HEK293T (cell line): ENCODE data around the gene NUP62.

Experiments
- ARNT ChIP-seq: fragments of 450-650 bp; IDR thresholded peaks from 2 replicates; pipeline ENCODE4 v1.6.1; 2017; ENCODE audit warnings: mild to moderate bottlenecking
- CTBP1 ChIP-seq: fragments of 450-650 bp; IDR thresholded peaks from 2 replicates; pipeline ENCODE4 v1.6.1; 2016; ENCODE audit warnings: borderline replicate concordance
- FOXK2 ChIP-seq: fragments of 450-650 bp; IDR thresholded peaks from 2 replicates; pipeline ENCODE4 v1.6.1; 2016; ENCODE audit warnings: mild to moderate bottlenecking
- FOXM1 ChIP-seq: fragments of 450-650 bp; IDR thresholded peaks from 2 replicates; pipeline ENCODE4 v1.6.1; 2017; ENCODE audit warnings: mild to moderate bottlenecking, borderline replicate concordance
- HDGF ChIP-seq: fragments of 450-650 bp; IDR thresholded peaks from 2 replicates; pipeline ENCODE4 v1.6.1; 2017; ENCODE audit warnings: antibody characterized with exemption, borderline replicate concordance
- SP1 ChIP-seq: fragments of 450-650 bp; IDR thresholded peaks from 2 replicates; pipeline ENCODE4 v1.6.1; 2017
- SUZ12 ChIP-seq: fragments of 450-650 bp; IDR thresholded peaks from 2 replicates; pipeline ENCODE4 v1.6.1; 2016; ENCODE audit warnings: mild to moderate bottlenecking
- TARDBP ChIP-seq: fragments of 450-650 bp; IDR thresholded peaks from 2 replicates; pipeline ENCODE4 v1.6.1; 2016

GRCh38 chr19:49920624-49921363 lies 8.5 kb downstream of the NUP62 start:
- TF ChIP-seq ARNT: no peak
- TF ChIP-seq FOXM1: no peak
- no peak for TF ChIP-seq TARDBP
- TF ChIP-seq SP1: no peak
- TF ChIP-seq SUZ12: no peak
- TF ChIP-seq CTBP1: no peak
- no peak for TF ChIP-seq FOXK2
- no peak for TF ChIP-seq HDGF
